Activated CD8-positive, alpha-beta memory T cell treated with anti-CD3 and anti-CD28 coated beads for 36 hours (primary cell): Measurements from ENCODE around the gene FAM13A. TPM values are rescaled to one million over a fixed set of nuclear protein-coding genes. Genes with fewer than 3 reads are reported as not detected.
"Not testable (repeated sequence)": the region's sequence is repeated elsewhere in the genome, so short reads cannot be mapped to it uniquely, and the experiment has no call there.

Experiments
- CTCF ChIA-PET: fragments of 350-600 bp; sonication (Branson Sonifier 250); formaldehyde crosslinking; loops from one replicate; lab custom pipeline; 2021; ENCODE audit warnings: antibody characterized with exemption; lab: Charles Lee
- POLR2A ChIA-PET: fragments of 350-600 bp; sonication (Branson Sonifier 250); formaldehyde crosslinking; loops from one replicate; lab custom pipeline; 2021; ENCODE audit warnings: antibody characterized with exemption; lab: Charles Lee
- total RNA-seq, 2 experiments: library from RNA; stranded (reverse); gene quantifications; one replicate each; pipeline ENCODE4 v1.2.3, GENCODE V29; 2021

FAM13A gene
- total RNA-seq, 2 experiments from 2014 or later = 1.4 to 2.6 TPM

- ChIA-PET POLR2A (no interaction called here), CTCF (no interaction called here)
Measured at GRCh38 chr4:88927420-88927819, 129.6 kb downstream of the FAM13A start.

- ChIA-PET POLR2A (no interaction called here), CTCF (no interaction called here)
Measured at GRCh38 chr4:88919056-88919455, 137.9 kb downstream of the FAM13A start.

GRCh38 chr4:88913181-88913580 is 143.8 kb downstream of the FAM13A start:
- POLR2A ChIA-PET, CTCF ChIA-PET: not testable (repeated sequence)

- ChIA-PET CTCF (no interaction called here), POLR2A (no interaction called here)
Measured at GRCh38 chr4:88911246-88912212, 145.5 kb downstream of the FAM13A start.

- ChIA-PET POLR2A (no interaction called here), CTCF (no interaction called here)
Measured at GRCh38 chr4:88910101-88910500, 146.9 kb downstream of the FAM13A start.

- POLR2A ChIA-PET = no interaction called here
- CTCF ChIA-PET = no interaction called here
Measured at GRCh38 chr4:88908521-88908920, 148.5 kb downstream of the FAM13A start.

GRCh38 chr4:88908003-88908402 is 149.0 kb downstream of the FAM13A start:
- POLR2A ChIA-PET = no interaction called here
- CTCF ChIA-PET = no interaction called here

- POLR2A ChIA-PET = no interaction called here
- CTCF ChIA-PET = no interaction called here
Measured at GRCh38 chr4:88907478-88907877, 149.5 kb downstream of the FAM13A start.

- POLR2A ChIA-PET, CTCF ChIA-PET: not testable (repeated sequence)
Measured at GRCh38 chr4:88904240-88904639, 152.7 kb downstream of the FAM13A start.

- ChIA-PET CTCF (no interaction called here), POLR2A (no interaction called here)
Measured at GRCh38 chr4:88900432-88900831, 156.6 kb downstream of the FAM13A start.

GRCh38 chr4:88897752-88898151 is 159.2 kb downstream of the FAM13A start:
- ChIA-PET CTCF (no interaction called here), POLR2A (no interaction called here)

GRCh38 chr4:88897180-88897579 is 159.8 kb downstream of the FAM13A start:
- ChIA-PET CTCF (no interaction called here), POLR2A (no interaction called here)

- POLR2A ChIA-PET = no interaction called here
- CTCF ChIA-PET = no interaction called here
Measured at GRCh38 chr4:88893961-88894360, 163.0 kb downstream of the FAM13A start.

- CTCF ChIA-PET = no interaction called here
- POLR2A ChIA-PET = no interaction called here
Measured at GRCh38 chr4:88892646-88893045, 164.3 kb downstream of the FAM13A start.

- ChIA-PET CTCF (no interaction called here), POLR2A (no interaction called here)
Measured at GRCh38 chr4:88891636-88892035, 165.3 kb downstream of the FAM13A start.

GRCh38 chr4:88887409-88887808 is 169.6 kb downstream of the FAM13A start:
- CTCF ChIA-PET = interaction anchor here (0.7 kb wide), 1 partner anchor 129 kb away, joined by 3 read pairs; no protein-coding TSS in a partner anchor

GRCh38 chr4:88881227-88881569 is 175.8 kb downstream of the FAM13A start:
- ChIA-PET POLR2A (no interaction called here), CTCF (no interaction called here)

More at GRCh38 chr4:88887409-88887808, 169.6 kb downstream of the FAM13A start:
- POLR2A ChIA-PET = not testable (repeated sequence)

GRCh38 chr4:88880501-88881226 is 176.3 kb downstream of the FAM13A start:
- POLR2A ChIA-PET = no interaction called here
- CTCF ChIA-PET = no interaction called here

- CTCF ChIA-PET = no interaction called here
- POLR2A ChIA-PET = no interaction called here
Measured at GRCh38 chr4:88879991-88880390, 177.0 kb downstream of the FAM13A start.

GRCh38 chr4:88878642-88879041 is 178.3 kb downstream of the FAM13A start:
- CTCF ChIA-PET = no interaction called here
- POLR2A ChIA-PET = no interaction called here

GRCh38 chr4:88870428-88870827 is 186.6 kb downstream of the FAM13A start:
- POLR2A ChIA-PET = no interaction called here
- CTCF ChIA-PET = no interaction called here
